ENCODE results near the gene RHOB. TPM values are rescaled to one million over a fixed set of nuclear protein-coding genes. Genes with fewer than 3 reads are reported as not detected.

RHOB gene
- polyA plus RNA-seq, 1 donor from 2014 or later: 205 TPM

DNA sequence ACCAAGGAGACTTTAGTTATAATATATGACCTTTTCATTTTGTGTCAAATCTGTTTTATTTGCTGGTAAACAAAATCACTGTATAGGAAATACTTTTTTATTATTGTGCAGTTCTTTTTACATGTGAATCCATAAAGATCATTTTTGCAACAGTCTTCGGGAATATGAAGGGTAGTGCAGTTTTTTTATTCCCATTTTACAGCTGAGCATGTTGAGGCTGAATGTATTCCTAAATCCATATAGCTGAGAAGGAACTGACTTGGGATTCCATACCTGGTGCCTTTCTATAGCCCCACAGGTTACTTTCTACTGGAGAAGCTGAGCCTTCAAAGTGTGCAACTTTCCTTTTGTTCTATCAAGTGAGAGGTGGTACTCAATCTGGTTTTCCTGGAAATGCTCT, 29.6 kb downstream of the RHOB start:
- no peak overlapping the region for H3K4me3 ChIP-seq (ENCODE audit: low read length)

DNA sequence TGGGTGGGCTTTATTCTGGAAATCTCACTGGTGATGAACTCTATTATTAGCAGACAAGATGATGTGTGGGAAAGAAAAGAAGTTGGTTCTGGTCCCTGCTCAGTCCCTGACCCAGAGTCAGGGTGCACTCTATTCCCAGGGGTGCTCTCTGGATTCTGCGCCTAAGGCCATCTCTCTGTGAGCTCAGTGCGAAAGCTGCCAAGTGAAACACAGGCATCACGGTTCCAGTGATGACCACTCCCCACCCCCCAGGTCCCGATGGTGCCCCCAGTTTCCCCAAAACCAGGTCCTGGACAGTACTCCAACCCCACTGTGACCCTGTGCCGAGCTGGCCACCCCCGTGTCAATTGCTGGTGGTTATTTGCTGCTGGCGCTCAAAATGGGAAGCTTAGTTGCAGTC, 30.1 kb downstream of the RHOB start:
- no peaks in the 10 kb centered on the region for H3F3A ChIP-seq (ENCODE audit: insufficient read depth, low read length, poor library complexity, severe bottlenecking)
- no peak overlapping the region for H3K4me3 ChIP-seq (ENCODE audit: low read length)
- no peaks in the 10 kb centered on the region for H3K9me2 ChIP-seq (ENCODE audit: insufficient read depth, low read length)
- H3K9me3 ChIP-seq (ENCODE audit: low read length): no peaks in the 10 kb centered on the region
- H3K27me3 ChIP-seq (ENCODE audit: insufficient read depth, low read depth, low read length): no peaks in the 10 kb centered on the region
- no peak overlapping the region for H3K4me2 ChIP-seq (ENCODE audit: low read length)
- H4K20me1 ChIP-seq (ENCODE audit: insufficient read depth): no peaks in the 10 kb centered on the region
- no peaks in the 10 kb centered on the region for H3K79me2 ChIP-seq (replicated peaks; ENCODE audit: insufficient read depth, low read length)
- H3K36me3 ChIP-seq (ENCODE audit: insufficient read depth, low read length): no peaks in the 10 kb centered on the region
- H3K9ac ChIP-seq (ENCODE audit: low read length): no peak overlapping the region
- no peak overlapping the region for H3K27ac ChIP-seq (ENCODE audit: low read length)
- H2AFZ ChIP-seq (ENCODE audit: low read depth, low read length): no peak overlapping the region
- TF ChIP-seq POLR2AphosphoS5 (IDR thresholded peaks at IDR 0.05): no peak
- no peak for TF ChIP-seq TAF1 (IDR thresholded peaks at IDR 0.05; ENCODE audit: low read depth)
- no peak for TF ChIP-seq CTCF (IDR thresholded peaks at IDR 0.05; ENCODE audit: poor library complexity, severe bottlenecking)
- TF ChIP-seq MXI1 (conservative IDR thresholded peaks at IDR 0.05; ENCODE audit: poor library complexity, severe bottlenecking): no peak
- no peak for TF ChIP-seq RAD21 (conservative IDR thresholded peaks at IDR 0.05)
- no peak for TF ChIP-seq EZH2 (IDR thresholded peaks at IDR 0.05; ENCODE audit: borderline replicate concordance, insufficient read depth, low read length, poor library complexity, severe bottlenecking)
- TF ChIP-seq SMC3 (conservative IDR thresholded peaks at IDR 0.05; ENCODE audit: poor library complexity): no peak
- TF ChIP-seq EP300 (conservative IDR thresholded peaks at IDR 0.05; ENCODE audit: poor library complexity, severe bottlenecking): no peak

More for the DNA sequence above, 29.6 kb downstream of the RHOB start:
- Histone ChIP-seq H3K9me2 (ENCODE audit: insufficient read depth, low read length) (no peaks in the 10 kb centered on the region), H2AFZ (ENCODE audit: low read depth, low read length) (no peak overlapping the region), H3K27me3 (ENCODE audit: insufficient read depth, low read depth, low read length) (no peaks in the 10 kb centered on the region), H3K9me3 (ENCODE audit: low read length) (no peaks in the 10 kb centered on the region), H3K9ac (ENCODE audit: low read length) (no peak overlapping the region), H3F3A (ENCODE audit: insufficient read depth, low read length, poor library complexity, severe bottlenecking) (no peaks in the 10 kb centered on the region), H3K36me3 (ENCODE audit: insufficient read depth, low read length) (no peaks in the 10 kb centered on the region), H4K20me1 (ENCODE audit: insufficient read depth) (no peaks in the 10 kb centered on the region), H3K79me2 (replicated peaks; ENCODE audit: insufficient read depth, low read length) (no peaks in the 10 kb centered on the region), H3K27ac (ENCODE audit: low read length) (no peak overlapping the region), H3K4me2 (ENCODE audit: low read length) (no peak overlapping the region)
- TF ChIP-seq EZH2 (IDR thresholded peaks at IDR 0.05; ENCODE audit: borderline replicate concordance, insufficient read depth, low read length, poor library complexity, severe bottlenecking): no peak
- no peak for TF ChIP-seq RAD21 (conservative IDR thresholded peaks at IDR 0.05)
- TF ChIP-seq POLR2AphosphoS5 (IDR thresholded peaks at IDR 0.05): no peak
- no peak for TF ChIP-seq SMC3 (conservative IDR thresholded peaks at IDR 0.05; ENCODE audit: poor library complexity)
- no peak for TF ChIP-seq MXI1 (conservative IDR thresholded peaks at IDR 0.05; ENCODE audit: poor library complexity, severe bottlenecking)
- no peak for TF ChIP-seq TAF1 (IDR thresholded peaks at IDR 0.05; ENCODE audit: low read depth)
- no peak for TF ChIP-seq CTCF (IDR thresholded peaks at IDR 0.05; ENCODE audit: poor library complexity, severe bottlenecking)
- TF ChIP-seq REST (IDR thresholded peaks at IDR 0.05; ENCODE audit: borderline replicate concordance): no peak
- TF ChIP-seq EP300 (conservative IDR thresholded peaks at IDR 0.05; ENCODE audit: poor library complexity, severe bottlenecking): no peak
